IMR-90 (cell line): ENCODE data around the gene TP73. TPM values are rescaled to one million over a fixed set of nuclear protein-coding genes. Genes with fewer than 3 reads are reported as not detected.

Source experiments
- ATAC-seq: fragments of 200-7000 bp; cut with Tn5 transposase; 2 replicates; pipeline ENCODE4 v1.9.1; 2020; ENCODE audit warnings: low read depth, mild to moderate bottlenecking, moderate library complexity
- BruUV-seq: library from RNA; stranded (reverse); fragments of 400-500 nt; replicated peaks from 2 replicates; lab custom pipeline; 2021; lab: Mats Ljungman, UMichigan
- CTCF ChIA-PET: fragments of 300-600 bp; formaldehyde crosslinking; extraction: SDS; loops from one replicate; lab custom pipeline; 2021; ENCODE audit warnings: antibody characterized with exemption; lab: Yijun Ruan, JAX
- POLR2A ChIA-PET: fragments of 300-600 bp; sonication (Branson Sonifier 250); formaldehyde crosslinking; loops from one replicate; lab custom pipeline; 2022; ENCODE audit warnings: antibody characterized with exemption; ENCODE audit not compliant: unreplicated experiment; lab: Charles Lee
- DNase-seq: peaks from one replicate; pipeline ENCODE4 v3.0.0; 2013
- H2AFZ ChIP-seq: replicated peaks from 2 replicates; pipeline ENCODE3; 2013; ENCODE audit warnings: low read length, mild to moderate bottlenecking; ENCODE audit not compliant: poor library complexity
- H2AK5ac ChIP-seq: 2 replicates; pipeline ENCODE4 v1.6.1; 2013; ENCODE audit warnings: low read depth, low read length, inconsistent platforms
- H2AK9ac ChIP-seq: replicated peaks from 2 replicates; pipeline ENCODE3; 2013; ENCODE audit warnings: mild to moderate bottlenecking, low read depth, low read length, moderate library complexity; ENCODE audit not compliant: poor library complexity
- H2BK120ac ChIP-seq: 2 replicates; pipeline ENCODE4 v1.6.1; 2013; ENCODE audit warnings: low read depth, low read length, inconsistent platforms
- H2BK15ac ChIP-seq: 3 replicates; pipeline ENCODE4 v1.6.1; 2013; ENCODE audit warnings: low read depth, low read length, inconsistent platforms
- H2BK20ac ChIP-seq: 2 replicates; pipeline ENCODE4 v1.6.1; 2013; ENCODE audit warnings: low read depth, mild to moderate bottlenecking, inconsistent platforms, low read length, moderate library complexity
- H2BK5ac ChIP-seq: 2 replicates; pipeline ENCODE4 v1.6.1; 2013; ENCODE audit warnings: mild to moderate bottlenecking, low read depth, low read length, inconsistent platforms; ENCODE audit not compliant: poor library complexity, severe bottlenecking
- H3K14ac ChIP-seq: replicated peaks from 2 replicates; pipeline ENCODE4 v1.6.1; 2013; ENCODE audit warnings: low read depth, low read length, inconsistent platforms
- H3K18ac ChIP-seq: 2 replicates; pipeline ENCODE4 v1.6.1; 2013; ENCODE audit warnings: low read depth, low read length, control low read depth
- H3K23ac ChIP-seq: 2 replicates; pipeline ENCODE4 v1.6.1; 2013; ENCODE audit warnings: low read depth, low read length, inconsistent platforms
- H3K27ac ChIP-seq: 2 replicates; pipeline ENCODE4 v1.5.1; 2013; ENCODE audit warnings: mild to moderate bottlenecking, control low read depth, low read length; ENCODE audit not compliant: insufficient read depth
- H3K27me3 ChIP-seq: 2 replicates; pipeline ENCODE4 v1.6.1; 2013; ENCODE audit warnings: low read length; ENCODE audit not compliant: control insufficient read depth, insufficient read depth
- H3K36me3 ChIP-seq: 2 replicates; pipeline ENCODE4 v1.6.1; 2013; ENCODE audit warnings: low read length, mixed read lengths; ENCODE audit not compliant: control insufficient read depth, insufficient read depth
- H3K4ac ChIP-seq: 2 replicates; pipeline ENCODE4 v1.6.1; 2013; ENCODE audit warnings: low read depth, low read length, inconsistent platforms
- H3K4me1 ChIP-seq: 2 replicates; pipeline ENCODE4 v1.6.1; 2013; ENCODE audit warnings: low read length, mixed read lengths; ENCODE audit not compliant: control insufficient read depth, insufficient read depth
- H3K4me2 ChIP-seq: 2 replicates; pipeline ENCODE4 v1.6.1; 2013; ENCODE audit warnings: low read depth, mild to moderate bottlenecking, control low read depth, low read length, moderate library complexity
- H3K4me3 ChIP-seq: 2 replicates; pipeline ENCODE4 v1.5.1; 2013; ENCODE audit warnings: low read depth, mild to moderate bottlenecking, control low read depth, low read length, moderate library complexity; ENCODE audit not compliant: insufficient read depth
- H3K56ac ChIP-seq: 2 replicates; pipeline ENCODE4 v1.6.1; 2013; ENCODE audit warnings: low read length, inconsistent platforms; ENCODE audit not compliant: insufficient read depth; ENCODE audit errors: extremely low read depth
- H3K79me1 ChIP-seq, 2 experiments: 2 replicates each; pipeline ENCODE4 v1.6.1; 2013; ENCODE audit warnings: low read length in 2 of 2, inconsistent platforms in 1 of 2, low read depth in 1 of 2
- H3K9ac ChIP-seq: 2 replicates; pipeline ENCODE4 v1.6.1; 2013; ENCODE audit warnings: low read depth, low read length, control low read depth
- H3K9me1 ChIP-seq: 2 replicates; pipeline ENCODE4 v1.6.1; 2013; ENCODE audit warnings: low read length, inconsistent platforms; ENCODE audit not compliant: insufficient read depth
- H3K9me3 ChIP-seq: 2 replicates; pipeline ENCODE4 v1.6.1; 2013; ENCODE audit warnings: low read length; ENCODE audit not compliant: control insufficient read depth, insufficient read depth
- H4K20me1 ChIP-seq: 2 replicates; pipeline ENCODE4 v1.6.1; 2013; ENCODE audit warnings: low read length, inconsistent platforms; ENCODE audit not compliant: insufficient read depth
- H4K5ac ChIP-seq: 2 replicates; pipeline ENCODE4 v1.6.1; 2013; ENCODE audit warnings: mild to moderate bottlenecking, low read depth, low read length, control low read depth
- H4K8ac ChIP-seq, 2 experiments: 2 replicates each; pipeline ENCODE4 v1.6.1; 2013; ENCODE audit warnings: low read depth in 2 of 2, low read length in 2 of 2, control low read depth in 1 of 2, inconsistent platforms in 1 of 2
- H4K91ac ChIP-seq: 2 replicates; pipeline ENCODE4 v1.6.1; 2013; ENCODE audit warnings: low read depth, low read length, inconsistent platforms; ENCODE audit not compliant: insufficient read depth
- BHLHE40 ChIP-seq: fragments of 150-350 bp; IDR thresholded peaks from 2 replicates; pipeline ENCODE4 v1.6.1; 2016; ENCODE audit warnings: mild to moderate bottlenecking, low read depth, low read length
- CHD1 ChIP-seq: IDR thresholded peaks from 2 replicates; pipeline ENCODE4 v1.6.1; 2012; ENCODE audit warnings: low read depth, low read length, improper control_type of control experiment
- ELK1 ChIP-seq: fragments of 150-350 bp; IDR thresholded peaks from 2 replicates; pipeline ENCODE4 v1.6.1; 2016; ENCODE audit warnings: low read depth, mild to moderate bottlenecking, low read length, moderate library complexity, borderline replicate concordance
- FOS ChIP-seq: fragments of 150-350 bp; IDR thresholded peaks from 2 replicates; pipeline ENCODE4 v1.6.1; 2016; ENCODE audit warnings: low read depth, low read length
- MAFK ChIP-seq: IDR thresholded peaks from 2 replicates; pipeline ENCODE4 v1.6.1; 2012; ENCODE audit warnings: low read depth, low read length, improper control_type of control experiment
- MAZ ChIP-seq: IDR thresholded peaks from 2 replicates; pipeline ENCODE4 v1.6.1; 2012; ENCODE audit warnings: low read depth, mild to moderate bottlenecking, low read length, improper control_type of control experiment, moderate library complexity, borderline replicate concordance
- MXI1 ChIP-seq: IDR thresholded peaks from 2 replicates; pipeline ENCODE4 v1.6.1; 2012; ENCODE audit warnings: low read depth, mild to moderate bottlenecking, low read length, moderate library complexity, borderline replicate concordance
- POLR2A ChIP-seq: IDR thresholded peaks from 2 replicates; pipeline ENCODE4 v1.6.1; 2012; ENCODE audit warnings: mild to moderate bottlenecking, low read depth, low read length
- SMC3 ChIP-seq: fragments of 150-350 bp; IDR thresholded peaks from 2 replicates; pipeline ENCODE4 v1.6.1; 2016; ENCODE audit warnings: low read depth, mild to moderate bottlenecking, antibody characterized with exemption, low read length, moderate library complexity
- WGBS, 2 experiments: methylation state at CpG; one replicate each; pipeline versions ENCODE4 v1.1.5 to v1.1.7; 2013; ENCODE audit warnings: missing lambda C conversion rate in 2 of 2; ENCODE audit not compliant: insufficient read length in 1 of 2; ENCODE audit errors: extremely low coverage in 2 of 2; 5-methylcytosine and 5-hydroxymethylcytosine counted together
- dilution Hi-C: fragments of 300-500 bp; cut with HindIII; formaldehyde crosslinking; loops from one replicate; pipeline ENCODE4 v1.14.3; 2018; ENCODE audit warnings: low sequenced_read_pairs; ENCODE audit not compliant: unreplicated experiment
- in situ Hi-C: fragments of 300-500 bp; cut with MboI; formaldehyde crosslinking; loops from 3 replicates; pipeline ENCODE4 v1.14.3; 2019; ENCODE audit warnings: low sequenced_read_pairs, inconsistent platforms, mixed read lengths
- intact Hi-C: fragments of 100-400 bp; cut with micrococcal nuclease; formaldehyde crosslinking; loops from 2 replicates; pipeline ENCODE4 v1.10.0; 2022
- polyA plus RNA-seq, 3 experiments: library from polyadenylated mRNA; depleted of rRNA; stranded (reverse); fragments of >200 nt; gene quantifications; 2 replicates each; pipeline ENCODE4 v1.2.3, GENCODE V29; 2012; ENCODE audit warnings: low replicate concordance in 1 of 3
- total RNA-seq: library from RNA; depleted of rRNA; stranded (reverse); fragments of >200 nt; gene quantifications from 2 replicates; pipeline ENCODE4 v1.2.3, GENCODE V29; 2012

The TP73 gene
- total and polyA plus RNA-seq, 2 of the 4 experiments (the other 2 are of a cell fraction): not detected

DNA sequence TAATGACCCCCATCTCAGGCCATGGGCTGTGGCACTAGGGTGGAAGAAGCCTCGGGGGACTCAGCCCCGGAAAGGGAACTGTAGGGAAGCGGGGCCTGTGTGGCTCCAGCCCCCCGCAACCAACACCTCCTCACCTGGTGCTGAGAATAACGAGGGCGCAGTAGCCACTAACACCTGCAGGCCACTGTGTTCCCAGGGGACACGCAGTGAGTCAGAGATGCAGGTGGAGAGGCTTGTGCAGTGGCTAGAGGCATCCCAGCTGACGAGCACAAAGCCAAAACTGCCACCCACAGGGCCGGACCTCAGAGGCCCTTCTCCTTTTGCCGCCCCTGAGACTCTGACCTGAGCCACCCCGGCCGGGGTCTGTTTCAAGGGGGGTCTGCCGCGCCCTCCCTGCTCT, 66.4 kb downstream of the TP73 start:
- no peak for TF ChIP-seq MAFK
- no peak for TF ChIP-seq BHLHE40
- TF ChIP-seq CHD1: no peak
- TF ChIP-seq POLR2A: no peak
- no peak for TF ChIP-seq MAZ
- TF ChIP-seq ELK1: no peak
- TF ChIP-seq FOS: no peak
- TF ChIP-seq SMC3: no peak
- no peak for TF ChIP-seq MXI1
- no TSS peak for BruUV-seq
- Histone ChIP-seq H3K79me1 (no peaks in the 10 kb centered on the region), H3K27me3 (peaks cover 32% of the 10 kb centered on the region), H2AK5ac (no peak overlapping the region), H3K4ac (no peak overlapping the region), H3K4me2 (no peak overlapping the region), H4K91ac (no peak overlapping the region), H3K36me3 (no peaks in the 10 kb centered on the region), H4K20me1 (no peaks in the 10 kb centered on the region), H3K9me3 (no peaks in the 10 kb centered on the region), H4K5ac (no peak overlapping the region), H2BK15ac (no peak overlapping the region), H3K18ac (no peak overlapping the region), H2BK20ac (no peak overlapping the region), H2AFZ (no peak overlapping the region), H3K56ac (no peak overlapping the region), H4K8ac (no peak overlapping the region), H3K4me3 (no peak overlapping the region), H3K4me1 (no peaks in the 10 kb centered on the region), H2BK5ac (no peak overlapping the region), H2AK9ac (no peak overlapping the region), H2BK120ac (no peak overlapping the region), H3K9me1 (no peaks in the 10 kb centered on the region), H3K27ac (no peak overlapping the region), H3K14ac (no peak overlapping the region), H3K23ac (no peak overlapping the region), H3K9ac (no peak overlapping the region)
- DNase-seq: no peak
- 76% methylated on average over 5 of the region's 14 CpGs; no CpG with 5 or more reads in 1 of the 2 experiments for WGBS, 2 experiments
- no peak for ATAC-seq
- POLR2A ChIA-PET: interaction anchor here (0.5 kb wide), 1 partner anchor 183 kb away, joined by 3 read pairs; no protein-coding TSS in a partner anchor
- CTCF ChIA-PET: no interaction called here
- intact Hi-C loops (no loop called here), dilution Hi-C loops (no loop called here), in situ Hi-C loops (no loop called here)
